NCI-H2171 treated with DMSO at 0.1 percent for 48 hours (cell line): ENCODE results near the gene PRDM13.
"Not testable (repeated sequence)": the region's sequence is repeated elsewhere in the genome, so short reads cannot be mapped to it uniquely, and the experiment has no call there.

Experiments used
- DNase-seq: peaks from one replicate; lab custom pipeline; 2025; lab: John Stamatoyannopoulos, UW

Gene PRDM13

GRCh38 chr6:99629293-99629692 lies 22.7 kb downstream of the PRDM13 start:
- no peak for DNase-seq

- DNase-seq: no peak
Measured at GRCh38 chr6:99637629-99638028, 31.0 kb downstream of the PRDM13 start.

GRCh38 chr6:99638358-99638757 lies 31.7 kb downstream of the PRDM13 start:
- DNase-seq: not testable (repeated sequence)

GRCh38 chr6:99641270-99641669 lies 34.6 kb downstream of the PRDM13 start:
- no peak for DNase-seq

GRCh38 chr6:99645986-99646385 lies 39.4 kb downstream of the PRDM13 start:
- DNase-seq: no peak

- DNase-seq: not testable (repeated sequence)
Measured at GRCh38 chr6:99650091-99650571, 43.5 kb downstream of the PRDM13 start.

GRCh38 chr6:99660206-99660605 lies 53.6 kb downstream of the PRDM13 start:
- DNase-seq: no peak

- DNase-seq: no peak
Measured at GRCh38 chr6:99661870-99662269, 55.2 kb downstream of the PRDM13 start.

GRCh38 chr6:99662616-99663015 lies 56.0 kb downstream of the PRDM13 start:
- no peak for DNase-seq
